HG03378 (cell line): Measurements from ENCODE around the gene FRYL.
A peak's percentile ranks its signal among the peaks of the same experiment; 100 is the strongest.
"Not testable (repeated sequence)": the region's sequence is repeated elsewhere in the genome, so short reads cannot be mapped to it uniquely, and the experiment has no call there.

Experiments
- ATAC-seq: cut with Tn5 transposase; IDR thresholded peaks from one replicate; pipeline ENCODE4 v1.9.1; 2021; ENCODE audit warnings: mild to moderate bottlenecking, moderate library complexity; ENCODE audit not compliant: unreplicated experiment

Gene FRYL

DNA sequence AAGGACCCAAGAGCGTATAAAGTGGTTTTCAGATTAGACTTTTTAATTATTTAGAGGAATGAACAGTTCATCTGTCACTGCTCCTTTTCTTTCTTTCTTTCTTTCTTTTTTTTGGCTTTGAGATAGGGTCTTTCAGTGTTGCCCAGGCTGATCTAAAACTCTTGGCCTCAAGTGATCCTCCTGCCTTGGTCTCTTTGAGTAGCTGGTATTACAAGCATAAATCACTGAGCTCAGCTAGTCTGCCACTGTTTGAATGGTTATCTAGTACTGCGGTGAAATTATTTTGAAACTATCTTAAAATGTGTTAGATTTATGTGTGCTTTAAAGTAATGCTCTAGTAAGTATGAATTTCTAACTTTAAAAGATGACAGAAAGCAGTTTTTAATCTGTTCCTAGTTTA is 6.5 kb upstream of the FRYL start:
- ATAC-seq = no peak

- no peak for ATAC-seq
These were observed 5.2 kb upstream of the FRYL start for GRCh38 chr4:48785302-48785701.

GRCh38 chr4:48781968-48782367 is 1.9 kb upstream of the FRYL start:
- ATAC-seq = no peak

GRCh38 chr4:48780865-48781214 is 761 bp upstream of the FRYL start:
- no peak for ATAC-seq

GRCh38 chr4:48779095-48779997 is 733 bp downstream of the FRYL start:
- ATAC-seq = peak; percentile 17

DNA sequence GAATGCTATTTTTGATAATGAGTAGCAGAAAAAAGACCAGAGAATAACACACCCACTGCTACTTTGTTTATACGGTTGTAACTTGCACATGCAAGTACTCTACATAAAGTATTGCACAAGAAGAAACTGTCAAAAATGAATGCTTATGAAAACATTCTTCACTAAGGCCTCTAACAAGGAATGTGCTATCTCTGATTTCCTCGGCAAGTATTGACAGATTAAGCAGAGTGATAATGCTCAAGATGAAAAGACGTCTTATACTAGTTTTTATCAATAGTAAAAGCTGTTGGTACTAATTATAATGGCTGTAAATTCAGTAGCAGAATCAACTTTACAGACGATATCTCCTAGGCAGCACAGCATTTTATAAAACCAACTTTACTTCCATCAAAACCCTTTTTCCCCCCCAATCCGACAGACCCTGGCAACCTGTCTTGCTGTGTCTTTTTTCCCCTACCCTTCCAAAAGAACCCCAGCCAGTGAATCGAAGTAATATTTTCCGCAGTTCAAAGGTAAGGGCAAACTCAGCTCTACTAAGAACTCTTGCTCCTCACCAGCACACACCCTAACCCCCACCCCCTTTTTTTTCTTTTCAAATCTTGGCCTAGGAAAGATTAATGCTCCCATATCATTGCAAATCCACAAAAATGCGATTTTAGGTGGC is 1.5 kb downstream of the FRYL start:
- ATAC-seq = no peak

- no peak for ATAC-seq
These were observed 2.3 kb downstream of the FRYL start for GRCh38 chr4:48777739-48778138.

DNA sequence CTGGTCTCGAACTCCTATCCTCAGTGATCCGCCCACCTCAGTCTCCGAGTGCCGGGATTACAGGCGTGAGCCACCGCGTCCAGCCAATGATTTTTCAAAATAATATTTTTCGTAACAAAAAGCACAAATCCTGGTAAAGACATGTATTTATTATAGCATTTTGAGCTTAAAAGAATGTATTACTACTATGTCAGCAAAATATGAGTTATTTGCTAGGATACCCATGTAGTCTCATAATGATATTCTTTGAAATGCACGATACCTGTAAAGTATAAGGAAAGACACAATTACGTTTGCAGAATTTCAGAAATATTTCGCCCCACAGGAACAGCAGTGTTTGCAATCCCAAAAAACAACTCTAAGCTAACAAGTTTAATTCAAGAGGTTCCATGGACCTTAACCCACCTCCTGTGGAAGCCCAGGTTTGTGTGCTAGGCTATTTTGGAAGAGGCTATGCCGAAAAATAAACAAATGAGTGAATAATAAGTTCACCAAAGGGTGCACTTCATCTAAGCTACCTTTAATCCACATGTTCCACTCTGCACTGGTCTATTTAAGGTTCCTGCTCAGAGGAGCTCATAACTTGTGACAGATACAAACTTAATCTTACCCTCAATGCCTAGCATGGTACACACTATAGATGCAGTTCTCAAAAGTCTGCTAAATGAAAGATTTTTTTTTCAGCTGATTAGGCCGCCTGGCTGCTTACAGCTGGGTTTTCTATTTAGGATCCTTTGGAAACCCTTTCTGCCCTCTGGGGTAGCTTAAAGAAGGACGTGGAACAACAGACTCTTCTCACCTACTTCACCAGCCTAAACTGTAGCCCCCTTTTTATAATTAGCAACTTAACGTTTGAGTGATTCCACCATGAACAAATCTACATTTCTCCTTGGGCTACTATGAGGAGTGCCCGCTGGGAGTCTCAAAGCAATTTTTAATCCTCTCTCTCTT is 5.0 kb downstream of the FRYL start:
- no peak for ATAC-seq

DNA sequence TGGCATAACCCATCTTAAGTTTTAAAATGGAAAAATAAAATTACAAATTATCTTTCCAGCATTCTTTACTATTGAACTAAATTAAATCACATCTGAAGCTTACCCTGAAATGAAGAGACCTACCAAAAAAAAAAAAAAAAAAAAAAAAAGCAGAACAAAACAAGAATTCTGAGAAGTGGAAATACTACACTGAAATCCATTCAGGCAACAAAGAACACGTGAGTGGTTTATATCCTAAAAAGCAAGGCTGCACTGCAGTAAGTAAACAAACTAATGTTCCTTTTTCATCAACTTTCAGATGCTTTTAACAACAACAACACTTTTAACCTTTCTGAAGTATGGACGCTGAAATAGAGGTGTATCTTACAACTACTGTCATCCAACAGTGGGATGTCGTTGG is 7.5 kb downstream of the FRYL start:
- no peak for ATAC-seq

- ATAC-seq = no peak
These were observed 12.8 kb downstream of the FRYL start for GRCh38 chr4:48767055-48767929.

- peak; percentile 69 for ATAC-seq
These were observed 13.8 kb downstream of the FRYL start for GRCh38 chr4:48766131-48766792.

DNA sequence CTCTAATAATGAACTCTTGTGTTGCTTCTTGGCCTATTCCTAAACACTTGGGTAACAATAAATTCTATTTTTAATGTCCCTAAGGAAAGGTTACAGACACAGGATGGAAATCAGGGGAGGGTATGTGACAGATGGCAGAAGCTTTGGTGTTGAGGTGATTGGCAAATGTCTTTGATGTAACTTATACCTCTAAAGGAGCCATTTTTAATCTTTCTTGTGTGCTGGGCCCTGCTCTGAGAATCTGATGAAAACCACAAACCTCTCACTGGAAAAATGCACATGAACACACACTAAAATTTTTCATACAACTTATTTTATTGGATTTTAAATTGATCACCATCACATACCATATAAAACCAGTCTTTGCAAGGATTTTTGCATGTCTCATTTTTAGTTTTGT is 17.7 kb downstream of the FRYL start:
- no peak for ATAC-seq

DNA sequence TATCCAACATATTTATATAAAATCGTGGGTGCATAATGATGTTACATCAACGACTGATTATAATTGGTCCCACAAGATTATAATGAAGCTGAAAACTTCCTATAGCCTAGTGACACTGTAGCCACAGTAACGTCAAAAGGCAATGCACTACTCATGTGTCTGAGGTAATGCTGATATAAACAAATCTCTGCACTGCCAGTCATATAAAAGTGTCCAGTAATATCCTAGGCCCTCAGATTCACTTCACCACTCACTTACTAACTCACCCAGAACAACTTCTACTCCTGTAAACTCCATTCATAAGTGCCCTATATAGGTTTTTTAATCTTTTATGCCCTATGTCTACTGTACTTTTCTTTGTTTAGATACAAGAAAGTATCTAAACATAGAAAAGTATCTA is 18.8 kb downstream of the FRYL start:
- no peak for ATAC-seq

DNA sequence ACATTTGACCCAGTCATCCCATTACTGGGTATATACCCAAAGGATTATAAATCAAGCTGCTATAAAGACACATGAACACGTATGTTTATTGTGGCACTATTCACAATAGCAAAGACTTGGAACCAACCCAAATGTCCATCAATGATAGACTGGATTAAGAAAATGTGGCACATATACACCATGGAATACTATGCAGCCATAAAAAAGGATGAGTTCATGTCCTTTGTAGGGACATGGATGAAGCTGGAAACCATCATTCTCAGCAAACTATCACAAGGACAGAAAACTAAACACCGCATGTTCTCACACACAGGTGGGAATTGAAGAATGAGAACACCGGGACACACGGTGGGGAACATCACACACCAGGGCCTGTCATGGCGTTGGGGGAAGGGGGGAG is 21.4 kb downstream of the FRYL start:
- not testable (repeated sequence) for ATAC-seq

GRCh38 chr4:48756689-48757220 is 23.3 kb downstream of the FRYL start:
- ATAC-seq = no peak

- ATAC-seq = no peak
These were observed 24.8 kb downstream of the FRYL start for GRCh38 chr4:48755281-48755680.

GRCh38 chr4:48753159-48753558 is 26.9 kb downstream of the FRYL start:
- no peak for ATAC-seq

- no peak for ATAC-seq
These were observed 27.4 kb downstream of the FRYL start for GRCh38 chr4:48752726-48753125.

DNA sequence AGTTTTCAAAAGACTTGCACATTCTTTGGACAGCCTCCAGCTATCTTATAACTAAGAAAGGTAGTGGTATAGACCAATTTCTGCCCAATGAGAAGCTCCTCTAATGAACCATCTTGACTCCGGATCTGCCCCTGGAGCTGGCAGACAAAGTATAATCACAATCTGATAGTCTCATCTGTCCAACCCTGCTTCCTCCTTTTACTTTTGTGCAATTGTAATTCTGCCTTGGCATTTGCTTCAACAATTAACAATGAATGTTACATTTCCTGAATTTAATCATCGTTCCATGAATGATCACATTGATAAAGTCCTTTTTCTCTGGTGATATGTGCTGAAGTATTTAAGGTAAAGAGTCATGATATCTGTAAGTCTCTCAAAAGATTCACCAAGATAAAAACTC is 27.8 kb downstream of the FRYL start:
- ATAC-seq = no peak
